ENCODE results near the gene TEKT1. TPM values are rescaled to one million over a fixed set of nuclear protein-coding genes. Genes with fewer than 3 reads are reported as not detected.

Gene TEKT1
- total RNA-seq, 1 experiment from 2014 or later, result not detected

GRCh38 chr17:6780886-6781285 is 50.6 kb downstream of the TEKT1 start:
- H4K20me1 ChIP-seq (ENCODE audit: insufficient read depth), result no peaks in the 10 kb centered on the region
- no peaks in the 10 kb centered on the region for H3K9me3 ChIP-seq (ENCODE audit: control insufficient read depth in 1 of 2, insufficient read depth in 1 of 2, low read depth in 1 of 2, low read length in 2 of 2)
- H3K79me2 ChIP-seq (ENCODE audit: insufficient read depth, low read length), result no peaks in the 10 kb centered on the region
- peaks cover 34% of the 10 kb centered on the region for H3K27me3 ChIP-seq (ENCODE audit: insufficient read depth, low read length)
- TF ChIP-seq CEBPB (IDR thresholded peaks at IDR 0.05; ENCODE audit: low read depth) (no peak), EGR1 (IDR thresholded peaks at IDR 0.05; ENCODE audit: low read depth) (no peak), TCF7L2 (IDR thresholded peaks at IDR 0.05; ENCODE audit: borderline replicate concordance, extremely low read depth, insufficient read depth, insufficient read length) (no peak), EZH2phosphoT487 (IDR thresholded peaks at IDR 0.05; ENCODE audit: borderline replicate concordance) (no peak), POLR2A (IDR thresholded peaks at IDR 0.05; ENCODE audit: borderline replicate concordance, extremely low read depth, insufficient read depth, insufficient read length) (no peak), CBX3 (IDR thresholded peaks at IDR 0.05; ENCODE audit: low read depth) (no peak)
- TF ChIP-seq, protein P1, sequence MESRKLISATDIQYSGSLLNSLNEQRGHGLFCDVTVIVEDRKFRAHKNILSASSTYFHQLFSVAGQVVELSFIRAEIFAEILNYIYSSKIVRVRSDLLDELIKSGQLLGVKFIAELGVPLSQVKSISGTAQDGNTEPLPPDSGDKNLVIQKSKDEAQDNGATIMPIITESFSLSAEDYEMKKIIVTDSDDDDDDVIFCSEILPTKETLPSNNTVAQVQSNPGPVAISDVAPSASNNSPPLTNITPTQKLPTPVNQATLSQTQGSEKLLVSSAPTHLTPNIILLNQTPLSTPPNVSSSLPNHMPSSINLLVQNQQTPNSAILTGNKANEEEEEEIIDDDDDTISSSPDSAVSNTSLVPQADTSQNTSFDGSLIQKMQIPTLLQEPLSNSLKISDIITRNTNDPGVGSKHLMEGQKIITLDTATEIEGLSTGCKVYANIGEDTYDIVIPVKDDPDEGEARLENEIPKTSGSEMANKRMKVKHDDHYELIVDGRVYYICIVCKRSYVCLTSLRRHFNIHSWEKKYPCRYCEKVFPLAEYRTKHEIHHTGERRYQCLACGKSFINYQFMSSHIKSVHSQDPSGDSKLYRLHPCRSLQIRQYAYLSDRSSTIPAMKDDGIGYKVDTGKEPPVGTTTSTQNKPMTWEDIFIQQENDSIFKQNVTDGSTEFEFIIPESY (IDR thresholded peaks at IDR 0.05; ENCODE audit: extremely low read depth, insufficient replicate concordance, low read length), result no peak
- TF ChIP-seq, protein P2, sequence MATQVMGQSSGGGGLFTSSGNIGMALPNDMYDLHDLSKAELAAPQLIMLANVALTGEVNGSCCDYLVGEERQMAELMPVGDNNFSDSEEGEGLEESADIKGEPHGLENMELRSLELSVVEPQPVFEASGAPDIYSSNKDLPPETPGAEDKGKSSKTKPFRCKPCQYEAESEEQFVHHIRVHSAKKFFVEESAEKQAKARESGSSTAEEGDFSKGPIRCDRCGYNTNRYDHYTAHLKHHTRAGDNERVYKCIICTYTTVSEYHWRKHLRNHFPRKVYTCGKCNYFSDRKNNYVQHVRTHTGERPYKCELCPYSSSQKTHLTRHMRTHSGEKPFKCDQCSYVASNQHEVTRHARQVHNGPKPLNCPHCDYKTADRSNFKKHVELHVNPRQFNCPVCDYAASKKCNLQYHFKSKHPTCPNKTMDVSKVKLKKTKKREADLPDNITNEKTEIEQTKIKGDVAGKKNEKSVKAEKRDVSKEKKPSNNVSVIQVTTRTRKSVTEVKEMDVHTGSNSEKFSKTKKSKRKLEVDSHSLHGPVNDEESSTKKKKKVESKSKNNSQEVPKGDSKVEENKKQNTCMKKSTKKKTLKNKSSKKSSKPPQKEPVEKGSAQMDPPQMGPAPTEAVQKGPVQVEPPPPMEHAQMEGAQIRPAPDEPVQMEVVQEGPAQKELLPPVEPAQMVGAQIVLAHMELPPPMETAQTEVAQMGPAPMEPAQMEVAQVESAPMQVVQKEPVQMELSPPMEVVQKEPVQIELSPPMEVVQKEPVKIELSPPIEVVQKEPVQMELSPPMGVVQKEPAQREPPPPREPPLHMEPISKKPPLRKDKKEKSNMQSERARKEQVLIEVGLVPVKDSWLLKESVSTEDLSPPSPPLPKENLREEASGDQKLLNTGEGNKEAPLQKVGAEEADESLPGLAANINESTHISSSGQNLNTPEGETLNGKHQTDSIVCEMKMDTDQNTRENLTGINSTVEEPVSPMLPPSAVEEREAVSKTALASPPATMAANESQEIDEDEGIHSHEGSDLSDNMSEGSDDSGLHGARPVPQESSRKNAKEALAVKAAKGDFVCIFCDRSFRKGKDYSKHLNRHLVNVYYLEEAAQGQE (IDR thresholded peaks at IDR 0.05; ENCODE audit: low read depth), result no peak
- TF ChIP-seq, protein P3, sequence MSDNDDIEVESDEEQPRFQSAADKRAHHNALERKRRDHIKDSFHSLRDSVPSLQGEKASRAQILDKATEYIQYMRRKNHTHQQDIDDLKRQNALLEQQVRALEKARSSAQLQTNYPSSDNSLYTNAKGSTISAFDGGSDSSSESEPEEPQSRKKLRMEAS (IDR thresholded peaks at IDR 0.05), result no peak
- H3K4me1 ChIP-seq (ENCODE audit: control insufficient read depth in 1 of 2, insufficient read depth in 2 of 2, low read length in 2 of 2), result no peaks in the 10 kb centered on the region
- ChIA-PET CTCF (no interaction called here), POLR2A (no interaction called here), RAD21 (ENCODE audit: low non-redundant PET in 1 of 2, low total read pairs in 2 of 2, uncharacterized antibody in 2 of 2, unreplicated experiment in 2 of 2) (no interaction called here)
- no TSS peak for BruUV-seq (replicated peaks)
- no peaks in the 10 kb centered on the region for H3K36me3 ChIP-seq (ENCODE audit: control insufficient read depth in 1 of 2, insufficient read depth in 2 of 2, low read length in 2 of 2)
- H3K4me3 ChIP-seq (replicated peaks in 1 of 2; ENCODE audit: low read depth in 1 of 2, low read length in 2 of 2), result no peak overlapping the region
- ATAC-seq (no peak), DNase-seq (ENCODE audit: low read depth, low spot score) (no peak)
- H2AFZ ChIP-seq (ENCODE audit: low read depth, low read length, poor library complexity, severe bottlenecking), result no peak overlapping the region
- intact Hi-C loops (cut with micrococcal nuclease), result no loop called here
- no peaks in the 10 kb centered on the region for H3K9me2 ChIP-seq (ENCODE audit: insufficient read depth)
- H3K4me2 ChIP-seq (ENCODE audit: low read length), result no peak overlapping the region
- H3K9ac ChIP-seq (ENCODE audit: low read length), result no peak overlapping the region
- H3K27ac ChIP-seq (ENCODE audit: low read depth, low read length), result no peak overlapping the region
